Right ventricle myocardium inferior (tissue), 1 donor: ENCODE results near the gene ZGRF1. TPM values are rescaled to one million over a fixed set of nuclear protein-coding genes. Genes with fewer than 3 reads are reported as not detected.
"Not testable (repeated sequence)": the region's sequence is repeated elsewhere in the genome, so short reads cannot be mapped to it uniquely, and the experiment has no call there.

Experiments
- ATAC-seq: fragments of 200-7000 bp; cut with Tn5 transposase; one replicate; pipeline ENCODE4 v1.9.1; 2020; ENCODE audit warnings: mild to moderate bottlenecking, moderate library complexity
- DNase-seq: peaks from one replicate; pipeline ENCODE4 v3.0.0; 2021; ENCODE audit errors: missing footprints
- intact Hi-C: fragments of 100-400 bp; cut with DNase I; formaldehyde crosslinking; loops from one replicate; pipeline ENCODE4 v1.11.0; 2022
- long read RNA-seq: library from polyadenylated mRNA; unstranded; transcript quantifications from one replicate; pipeline ENCODE4 v2.0.0, GENCODE V29; 2021
- total RNA-seq: library from RNA; stranded (reverse); fragmentation: NEBNext Ultra II Directional; extraction: Animal tissue kit (Norgen Biotek cat#: 25700); gene quantifications from one replicate; pipeline ENCODE4 v1.2.1, GENCODE V29; 2021
- donor health status: DM: no; HTN: yes; CAD: no; lungs with severe emphysema.

Gene ZGRF1
- 2.1 TPM for total RNA-seq
- long read RNA-seq, result 0 reads

DNA sequence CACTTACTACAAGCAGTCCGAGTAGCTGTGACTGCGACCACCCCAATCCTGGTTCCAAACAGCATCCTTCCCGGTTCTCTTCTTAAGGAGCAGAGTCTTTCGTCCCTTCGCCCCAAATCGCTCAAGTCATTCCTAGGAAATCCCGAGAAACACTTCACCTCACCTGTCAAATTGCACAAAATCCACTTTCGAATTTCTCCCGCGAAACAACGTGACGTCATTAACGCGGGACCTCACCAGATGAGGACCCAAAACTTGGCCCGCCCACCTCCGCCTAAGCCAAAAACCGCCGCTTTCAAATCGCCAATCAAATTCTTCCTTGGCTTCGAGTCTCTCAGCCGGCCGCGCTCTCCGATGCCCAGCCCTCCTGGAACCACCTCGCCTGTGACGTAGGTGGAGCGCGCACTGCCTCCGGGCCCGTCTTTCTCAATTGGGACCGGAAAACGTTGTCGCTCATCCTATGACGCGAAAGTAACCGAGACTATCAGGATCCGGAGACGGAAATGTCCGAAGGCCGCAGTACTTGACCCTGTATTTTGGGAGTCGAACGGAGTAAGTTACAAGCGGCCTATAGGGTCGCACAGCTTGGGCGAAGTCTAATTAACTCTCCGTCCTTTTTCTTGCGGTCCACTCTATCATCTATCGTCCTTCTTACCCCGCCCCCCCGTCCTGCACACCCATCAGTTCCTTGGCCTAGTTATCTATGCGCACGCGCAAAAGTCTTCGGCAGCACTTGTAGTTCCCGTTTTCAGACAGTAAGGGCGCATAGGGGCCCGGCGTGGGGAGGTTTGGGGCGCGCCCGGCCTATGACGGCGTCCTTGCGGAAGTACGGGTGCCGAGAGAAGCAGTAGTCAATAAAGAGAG, at the start of gene ZGRF1, which contains the start of gene LARP7:
Gene ZGRF1 (minus strand): TSS at position 222 of the 864 bp plus-strand sequence. CDS start 3,733 bp downstream, outside the sequence.
Gene LARP7 (plus strand): TSS at position 456 of the 864 bp plus-strand sequence. CDS start 7,527 bp downstream, outside the sequence.
- intact Hi-C loops, result loop anchor here (1.0 to 10.0 kb wide), 3 partner anchors 34 to 458 kb away; no protein-coding TSS in a partner anchor
- DNase-seq, result peak; percentile 99
- peak; percentile 96 for ATAC-seq

DNA sequence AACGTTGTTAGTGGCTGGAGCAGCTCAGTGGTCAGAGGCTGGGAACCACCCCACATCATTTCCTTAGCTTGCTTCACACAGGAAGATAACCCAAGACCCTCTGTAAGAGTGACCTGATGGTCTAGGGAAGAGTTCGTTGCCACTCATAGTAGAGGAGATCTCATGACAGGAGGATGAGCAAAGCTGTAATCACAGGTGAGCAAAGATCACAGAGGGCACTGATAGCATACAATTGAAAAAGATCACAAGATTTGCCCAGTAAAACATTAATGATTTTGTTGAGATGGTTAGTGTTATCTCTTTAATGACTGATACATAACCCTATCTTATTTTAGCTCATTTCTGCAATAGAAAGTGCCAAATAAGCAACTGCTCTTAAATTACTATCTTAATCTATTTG, 44.3 kb upstream of the ZGRF1 start:
- ATAC-seq (no peak), DNase-seq (no peak)
- intact Hi-C loops, result no loop called here

DNA sequence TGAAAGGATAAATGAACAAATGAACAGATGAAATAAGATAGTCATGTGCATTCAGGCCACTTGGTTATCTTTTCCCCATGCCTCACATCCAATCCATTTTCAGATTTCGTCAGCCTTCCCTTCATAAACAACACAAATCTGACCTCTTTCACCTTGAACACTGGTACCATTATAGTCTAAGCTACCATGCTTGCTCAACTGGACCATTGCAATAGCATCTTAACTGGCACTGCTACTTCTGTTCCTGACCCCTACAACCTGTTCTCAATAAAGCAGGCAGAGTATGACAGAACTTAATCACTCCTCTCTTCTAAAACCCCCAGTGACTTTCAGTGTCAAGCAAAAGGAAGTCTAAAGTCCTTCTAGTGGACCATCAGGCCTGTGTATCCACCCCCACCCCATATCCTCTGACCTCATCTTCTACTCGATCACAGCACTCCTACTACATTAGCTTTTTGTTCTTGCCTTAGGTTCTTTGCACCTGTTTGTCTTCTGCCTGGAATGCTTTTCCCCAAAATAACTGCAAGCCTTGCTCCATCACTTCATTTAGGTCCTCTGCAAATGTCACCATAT, 40.9 kb upstream of the ZGRF1 start:
- ATAC-seq (no peak), DNase-seq (no peak)
- intact Hi-C loops, result no loop called here

- DNase-seq (no peak), ATAC-seq (no peak)
- intact Hi-C loops, result loop anchor here (5.0 kb wide), 1 partner anchor 73 kb away; no protein-coding TSS in a partner anchor
Observed at GRCh38 chr4:112674376-112674775, 37.7 kb upstream of the ZGRF1 start.

- no peak for DNase-seq
- intact Hi-C loops, result loop anchor here (5.0 kb wide), 1 partner anchor 74 kb away; no protein-coding TSS in a partner anchor
- no peak for ATAC-seq
Observed at GRCh38 chr4:112673686-112674085, 37.0 kb upstream of the ZGRF1 start.

GRCh38 chr4:112673076-112673475, 36.4 kb upstream of the ZGRF1 start:
- ATAC-seq, result no peak
- no peak for DNase-seq
- intact Hi-C loops, result loop anchor here (5.0 kb wide), 1 partner anchor 74 kb away; no protein-coding TSS in a partner anchor

DNA sequence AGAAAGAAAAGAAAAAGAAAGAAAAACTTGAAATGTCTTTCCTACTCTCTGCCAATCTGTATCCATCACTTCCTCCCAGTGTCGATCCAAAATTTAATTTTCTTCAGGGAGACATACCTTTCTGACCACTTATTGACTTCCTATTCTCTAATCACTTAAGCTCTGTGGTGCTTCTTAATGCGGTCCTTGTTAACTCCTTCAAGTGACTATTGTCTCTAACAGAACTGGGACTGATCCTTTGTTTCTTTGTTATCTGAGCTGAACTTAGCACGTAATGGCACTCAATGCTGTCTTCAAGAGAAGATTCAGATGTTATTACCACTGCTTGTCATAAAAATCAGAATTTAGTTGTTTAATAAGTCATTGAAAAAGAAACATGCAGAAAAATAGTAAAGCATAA, 31.4 kb upstream of the ZGRF1 start:
- ATAC-seq (no peak), DNase-seq (no peak)
- intact Hi-C loops, result no loop called here

DNA sequence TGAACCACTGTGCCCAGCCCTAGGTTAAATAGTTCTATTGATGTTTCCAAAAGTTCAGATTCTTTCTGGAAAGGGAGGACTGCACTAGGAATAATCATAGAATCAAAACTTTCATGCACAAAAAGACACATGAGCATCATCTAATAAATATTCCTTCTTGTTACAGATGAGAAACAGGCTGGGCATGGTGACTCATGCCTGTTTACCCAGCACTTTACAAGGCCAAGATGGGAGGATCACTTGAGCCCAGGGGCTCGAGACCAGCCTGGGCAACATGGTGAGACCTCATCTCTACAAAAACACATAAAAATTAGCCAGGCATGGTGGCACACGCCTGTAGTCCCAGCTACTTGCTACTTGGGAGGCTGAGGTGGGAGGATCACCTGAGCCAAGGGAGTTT, 27.9 kb upstream of the ZGRF1 start:
- no peak for DNase-seq
- ATAC-seq, result no peak
- intact Hi-C loops, result no loop called here

DNA sequence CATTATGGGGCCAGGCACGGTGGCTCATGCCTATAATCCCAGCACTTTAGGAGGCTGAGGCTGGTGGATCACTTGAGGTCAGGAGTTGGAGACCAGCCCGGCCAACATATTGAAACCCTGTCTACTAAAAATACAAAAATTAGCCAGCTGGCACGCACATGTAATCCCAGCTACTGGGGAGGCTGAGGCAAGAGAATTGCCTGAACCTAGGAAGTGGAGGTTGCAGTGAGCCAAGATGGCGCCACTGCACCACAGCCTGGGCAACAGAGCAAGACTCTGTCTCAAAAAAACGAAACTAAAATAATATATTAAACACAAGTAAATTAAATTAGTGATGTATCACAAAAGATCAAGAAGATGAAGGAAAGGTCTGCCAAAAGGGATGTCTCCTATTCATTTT, 19.4 kb upstream of the ZGRF1 start:
- intact Hi-C loops, ATAC-seq, DNase-seq: not testable (repeated sequence)

DNA sequence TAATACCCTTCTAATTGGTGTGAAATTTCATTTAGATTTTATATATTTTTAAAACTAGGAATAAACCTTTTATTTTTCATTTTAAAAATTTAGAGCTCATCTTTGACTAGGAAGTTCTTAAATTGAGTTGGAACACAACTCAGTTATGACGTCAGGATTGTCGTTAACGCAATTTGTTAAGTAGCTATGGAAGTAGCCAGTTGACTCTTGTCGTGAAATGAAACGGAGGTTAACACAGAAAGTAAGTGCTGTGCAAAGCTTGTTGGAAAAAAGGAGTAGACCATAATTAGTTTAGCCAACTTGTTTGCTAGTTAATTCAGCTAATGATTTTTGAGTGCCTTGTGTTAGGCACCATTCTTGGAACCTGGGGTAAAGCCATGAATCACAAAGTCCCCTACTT, 18.6 kb upstream of the ZGRF1 start:
- no peak for ATAC-seq
- intact Hi-C loops, result no loop called here

GRCh38 chr4:112652216-112652615, 15.5 kb upstream of the ZGRF1 start:
- intact Hi-C loops, result no loop called here
- ATAC-seq, result no peak
- no peak for DNase-seq

More for the DNA sequence above, 18.6 kb upstream of the ZGRF1 start:
- no peak for DNase-seq

DNA sequence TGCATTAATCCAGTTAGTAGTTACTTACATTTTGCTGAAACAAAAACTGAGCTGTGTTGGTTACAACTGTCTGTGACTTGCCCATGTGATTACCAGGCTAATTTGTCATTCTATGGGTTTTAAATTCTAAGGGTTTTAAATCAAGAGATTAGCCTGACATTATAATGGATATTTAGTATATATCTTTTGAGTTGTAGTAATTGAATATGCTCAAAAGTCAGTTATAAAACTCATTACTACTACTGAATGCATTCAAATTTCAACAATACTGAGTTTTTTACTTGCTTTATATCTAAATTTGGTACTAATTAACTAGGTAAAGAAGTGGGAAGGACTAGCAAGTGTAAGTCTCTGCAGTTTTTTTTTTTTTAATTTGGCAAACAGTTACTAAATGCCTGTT, 14.9 kb upstream of the ZGRF1 start:
- intact Hi-C loops, result no loop called here
- ATAC-seq (no peak), DNase-seq (no peak)

DNA sequence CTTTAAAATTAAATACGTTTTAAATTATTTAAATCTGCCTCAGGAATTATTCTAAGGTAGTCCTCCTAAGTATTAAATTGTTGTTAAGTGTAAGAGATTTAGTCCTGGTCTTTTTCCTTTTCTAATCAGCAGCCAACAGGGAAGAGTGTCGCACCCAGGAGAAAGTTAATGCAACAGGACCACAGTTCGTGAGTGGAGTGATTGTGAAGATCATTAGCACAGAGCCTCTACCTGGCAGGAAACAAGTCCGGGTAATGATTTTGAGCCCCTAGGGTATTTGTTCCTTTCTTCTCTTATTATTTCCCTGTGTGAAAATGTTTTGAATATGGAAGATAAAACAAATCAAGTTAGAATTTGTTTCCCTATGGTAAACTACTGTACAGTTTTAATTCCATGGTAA, 13.6 kb upstream of the ZGRF1 start:
- intact Hi-C loops, result no loop called here
- no peak for ATAC-seq
- no peak for DNase-seq

- ATAC-seq, result no peak
- intact Hi-C loops, result no loop called here
- DNase-seq, result no peak
Observed at GRCh38 chr4:112649055-112649408, 12.3 kb upstream of the ZGRF1 start.

DNA sequence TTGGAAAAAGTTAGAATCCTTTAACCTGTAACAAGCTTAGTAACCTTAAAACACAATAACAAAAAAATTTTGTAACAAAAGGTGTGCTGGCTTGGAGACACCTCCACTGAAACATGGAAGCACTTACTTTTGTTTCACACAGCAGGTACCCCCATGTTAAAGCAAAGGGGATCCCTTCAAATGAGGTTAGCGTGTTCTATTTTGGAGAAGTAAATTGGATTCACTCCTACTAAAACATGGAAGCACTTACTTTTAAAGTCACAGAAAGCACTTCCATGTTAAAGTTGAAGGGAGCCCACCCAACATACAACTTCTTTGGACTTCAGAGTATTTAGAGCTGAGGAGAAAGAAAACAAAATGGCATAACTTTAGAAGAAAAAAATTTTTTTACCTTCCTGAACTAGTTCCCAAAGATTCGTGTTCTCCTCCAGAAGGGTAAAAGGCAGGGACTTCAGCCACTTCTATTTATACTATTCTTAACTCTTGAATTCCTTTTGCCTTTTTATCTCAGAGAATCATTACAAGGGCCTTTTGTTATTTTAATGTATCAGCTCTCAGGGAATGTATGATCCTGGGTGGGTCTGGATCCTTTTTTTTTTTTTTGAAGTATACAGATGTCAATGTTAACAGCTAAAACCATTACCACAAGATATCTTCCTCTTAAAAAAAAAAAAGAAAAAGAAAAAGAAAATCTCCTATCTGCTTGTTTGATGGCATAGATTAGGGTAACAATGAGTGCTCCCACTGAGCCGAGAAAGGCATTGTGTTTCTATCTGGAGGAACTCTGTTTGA, 11.8 kb upstream of the ZGRF1 start:
- DNase-seq (no peak), ATAC-seq (no peak)
- intact Hi-C loops, result no loop called here

DNA sequence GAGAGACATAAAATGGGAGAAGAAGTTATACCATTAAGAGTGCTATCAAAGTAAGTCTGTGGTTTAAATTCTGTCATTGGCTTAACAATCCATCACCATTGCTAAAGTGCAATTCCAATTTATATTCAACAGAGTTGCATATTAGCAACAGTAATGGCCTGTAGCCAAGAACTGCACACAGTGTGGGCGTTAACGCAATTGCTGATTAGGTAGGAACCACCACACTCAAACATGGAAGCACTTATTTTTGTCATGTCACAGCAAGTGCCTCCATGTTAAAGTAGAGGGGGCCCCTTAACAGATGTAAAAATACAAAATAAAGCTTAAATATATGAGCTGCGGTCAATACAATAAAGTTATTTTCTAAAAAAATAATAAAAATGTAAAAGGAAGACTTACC, 11.1 kb upstream of the ZGRF1 start:
- intact Hi-C loops, result no loop called here
- ATAC-seq, result no peak

GRCh38 chr4:112646632-112647537, 10.2 kb upstream of the ZGRF1 start:
- intact Hi-C loops, result no loop called here
- ATAC-seq (no peak), DNase-seq (no peak)

More for the DNA sequence above, 11.1 kb upstream of the ZGRF1 start:
- no peak for DNase-seq
